Caco-2 (cell line): ENCODE data around the gene TSHZ2. TPM values are rescaled to one million over a fixed set of nuclear protein-coding genes. Genes with fewer than 3 reads are reported as not detected.

Experiments
- BruUV-seq: library from RNA; stranded (reverse); fragments of 400-500 nt; replicated peaks from 2 replicates; lab custom pipeline; 2021; lab: Mats Ljungman, UMichigan
- CTCF ChIA-PET: fragments of 300-600 bp; sonication (Branson Sonifier 250); formaldehyde crosslinking; loops from one replicate; lab custom pipeline; 2022; ENCODE audit warnings: antibody characterized with exemption; lab: Charles Lee
- POLR2A ChIA-PET: fragments of 300-600 bp; sonication (Branson Sonifier 250); formaldehyde crosslinking; loops from one replicate; lab custom pipeline; 2022; ENCODE audit warnings: antibody characterized with exemption; lab: Charles Lee
- DNase-seq, 2 experiments: peaks; one replicate each; pipeline versions ENCODE4 v3.0.0 to v3.0.0-alpha.2; 2020 to 2022
- H3K27me3 ChIP-seq: replicated peaks from 2 replicates; pipeline ENCODE4 v1.6.0; 2011; ENCODE audit warnings: low read length; ENCODE audit not compliant: control insufficient read depth, insufficient read depth
- H3K36me3 ChIP-seq: 2 replicates; pipeline ENCODE4 v1.5.1; 2011; ENCODE audit warnings: low read length; ENCODE audit not compliant: control insufficient read depth, insufficient read depth
- H3K4me1 ChIP-seq: fragments of 250-450 bp; sonication (Bioruptor Pico); 2 replicates; pipeline ENCODE4 v1.5.1; 2020; ENCODE audit warnings: mild to moderate bottlenecking
- H3K4me3 ChIP-seq: 2 replicates; pipeline ENCODE4 v1.5.1; 2011; ENCODE audit warnings: low read depth, mild to moderate bottlenecking, control low read depth, low read length
- H3K9me3 ChIP-seq: fragments of 250-450 bp; sonication (Bioruptor Pico); 2 replicates; pipeline ENCODE4 v1.5.1; 2020; ENCODE audit warnings: mild to moderate bottlenecking, moderate library complexity
- H3K27ac Mint-ChIP-seq: one replicate; pipeline ENCODE4 v1.8.0; 2022; ENCODE audit warnings: mixed read lengths; ENCODE audit not compliant: unreplicated experiment
- H3K27me3 Mint-ChIP-seq: one replicate; pipeline ENCODE4 v1.8.0; 2022; ENCODE audit warnings: mixed read lengths; ENCODE audit not compliant: insufficient read depth, unreplicated experiment
- H3K36me3 Mint-ChIP-seq: one replicate; pipeline ENCODE4 v1.8.0; 2022; ENCODE audit warnings: mild to moderate bottlenecking, mixed read lengths; ENCODE audit not compliant: insufficient read depth, unreplicated experiment
- H3K4me1 Mint-ChIP-seq: one replicate; pipeline ENCODE4 v1.8.0; 2022; ENCODE audit warnings: low read depth, mixed read lengths; ENCODE audit not compliant: unreplicated experiment
- H3K4me3 Mint-ChIP-seq: one replicate; pipeline ENCODE4 v1.8.0; 2022; ENCODE audit warnings: mild to moderate bottlenecking, moderate library complexity, mixed read lengths; ENCODE audit not compliant: unreplicated experiment
- H3K9me3 Mint-ChIP-seq: one replicate; pipeline ENCODE4 v1.8.0; 2022; ENCODE audit warnings: mixed read lengths; ENCODE audit not compliant: unreplicated experiment
- CTCF ChIP-seq, 2 experiments: fragments of 200-600 bp in 1 of 2; IDR thresholded peaks; 1 replicate in 1 of 2; 2 replicates in 1 of 2; pipeline versions ENCODE4 v1.5.1 to v1.8.0; 2011 to 2022; ENCODE audit warnings: antibody characterized with exemption in 1 of 2, control low read depth in 1 of 2, inconsistent platforms in 1 of 2, low read depth in 1 of 2, low read length in 1 of 2, mild to moderate bottlenecking in 1 of 2, moderate library complexity in 1 of 2; ENCODE audit not compliant: insufficient read depth in 1 of 2, severe bottlenecking in 1 of 2, unreplicated experiment in 1 of 2
- intact Hi-C: fragments of 100-400 bp; cut with micrococcal nuclease; formaldehyde crosslinking; loops from one replicate; pipeline ENCODE4 v1.10.0; 2022; ENCODE audit not compliant: unreplicated experiment
- total RNA-seq: library from RNA; stranded (reverse); gene quantifications from 2 replicates; pipeline ENCODE4 v1.2.3, GENCODE V29; 2022

TSHZ2 gene
- total RNA-seq, 1 experiment from 2014 or later, result 0.07 TPM

- no peaks in the 10 kb centered on the region for H3K36me3 Mint-ChIP-seq
- no peak overlapping the region for H3K27ac Mint-ChIP-seq
- no peak overlapping the region for H3K4me3 Mint-ChIP-seq
- no peaks in the 10 kb centered on the region for H3K4me1 ChIP-seq
- no peaks in the 10 kb centered on the region for H3K9me3 Mint-ChIP-seq
- CTCF ChIA-PET, result no interaction called here
- H3K27me3 ChIP-seq, result no peaks in the 10 kb centered on the region; the same call in 1 of the 2 replicates
- no peak overlapping the region for H3K4me3 ChIP-seq
- no peak for TF ChIP-seq CTCF (IDR thresholded peaks at IDR 0.05; ENCODE audit: insufficient read depth in 1 of 2, low read depth in 1 of 2, low read length in 1 of 2, severe bottlenecking in 1 of 2, unreplicated experiment in 1 of 2)
- no peak for DNase-seq
- intact Hi-C loops, result no loop called here
- no TSS peak for BruUV-seq
- no peaks in the 10 kb centered on the region for H3K36me3 ChIP-seq
- POLR2A ChIA-PET, result no interaction called here
- H3K27me3 Mint-ChIP-seq, result peaks cover 14% of the 10 kb centered on the region
- no peaks in the 10 kb centered on the region for H3K9me3 ChIP-seq
- H3K4me1 Mint-ChIP-seq, result no peaks in the 10 kb centered on the region
Measured at GRCh38 chr20:53278555-53278954, 306.4 kb downstream of the TSHZ2 start.

- peaks cover 18% of the 10 kb centered on the region for H3K27me3 Mint-ChIP-seq
- no peak overlapping the region for H3K27ac Mint-ChIP-seq
- H3K4me1 Mint-ChIP-seq, result no peaks in the 10 kb centered on the region
- ChIA-PET POLR2A (no interaction called here), CTCF (no interaction called here)
- no peak for TF ChIP-seq CTCF (IDR thresholded peaks at IDR 0.05; ENCODE audit: insufficient read depth in 1 of 2, low read depth in 1 of 2, low read length in 1 of 2, severe bottlenecking in 1 of 2, unreplicated experiment in 1 of 2)
- Histone ChIP-seq H3K4me1 (no peaks in the 10 kb centered on the region), H3K9me3 (no peaks in the 10 kb centered on the region), H3K4me3 (no peak overlapping the region), H3K27me3 (no peaks in the 10 kb centered on the region; the same call in 1 of the 2 replicates), H3K36me3 (no peaks in the 10 kb centered on the region)
- DNase-seq, result no peak
- no peaks in the 10 kb centered on the region for H3K9me3 Mint-ChIP-seq
- intact Hi-C loops, result no loop called here
- no TSS peak for BruUV-seq
- no peaks in the 10 kb centered on the region for H3K36me3 Mint-ChIP-seq
- no peak overlapping the region for H3K4me3 Mint-ChIP-seq
Measured at GRCh38 chr20:53279735-53280134, 307.6 kb downstream of the TSHZ2 start.

- H3K9me3 Mint-ChIP-seq, result no peaks in the 10 kb centered on the region
- peaks cover 29% of the 10 kb centered on the region for H3K27me3 Mint-ChIP-seq
- no peak for TF ChIP-seq CTCF (IDR thresholded peaks at IDR 0.05; ENCODE audit: insufficient read depth in 1 of 2, low read depth in 1 of 2, low read length in 1 of 2, severe bottlenecking in 1 of 2, unreplicated experiment in 1 of 2)
- CTCF ChIA-PET, result no interaction called here
- H3K4me1 ChIP-seq, result no peaks in the 10 kb centered on the region
- H3K36me3 Mint-ChIP-seq, result no peaks in the 10 kb centered on the region
- H3K27ac Mint-ChIP-seq, result no peak overlapping the region
- H3K27me3 ChIP-seq, result no peaks in the 10 kb centered on the region; the same call in 1 of the 2 replicates
- intact Hi-C loops, result no loop called here
- no peak overlapping the region for H3K4me3 ChIP-seq
- no peak overlapping the region for H3K4me3 Mint-ChIP-seq
- DNase-seq, result no peak
- no peaks in the 10 kb centered on the region for H3K9me3 ChIP-seq
- BruUV-seq, result no TSS peak
- POLR2A ChIA-PET, result no interaction called here
- no peaks in the 10 kb centered on the region for H3K36me3 ChIP-seq
- H3K4me1 Mint-ChIP-seq, result no peaks in the 10 kb centered on the region
Measured at GRCh38 chr20:53281557-53282117, 309.5 kb downstream of the TSHZ2 start.
